IMR-90 (cell line): ENCODE results near the gene CHRNG. TPM values are rescaled to one million over a fixed set of nuclear protein-coding genes. Genes with fewer than 3 reads are reported as not detected.

Source experiments
- ATAC-seq: fragments of 200-7000 bp; cut with Tn5 transposase; 2 replicates; pipeline ENCODE4 v1.9.1; 2020; ENCODE audit warnings: low read depth, mild to moderate bottlenecking, moderate library complexity
- BruUV-seq: library from RNA; stranded (reverse); fragments of 400-500 nt; replicated peaks from 2 replicates; lab custom pipeline; 2021; lab: Mats Ljungman, UMichigan
- CTCF ChIA-PET: fragments of 300-600 bp; formaldehyde crosslinking; extraction: SDS; loops from one replicate; lab custom pipeline; 2021; ENCODE audit warnings: antibody characterized with exemption; lab: Yijun Ruan, JAX
- POLR2A ChIA-PET: fragments of 300-600 bp; sonication (Branson Sonifier 250); formaldehyde crosslinking; loops from one replicate; lab custom pipeline; 2022; ENCODE audit warnings: antibody characterized with exemption; ENCODE audit not compliant: unreplicated experiment; lab: Charles Lee
- DNase-seq: peaks from one replicate; pipeline ENCODE4 v3.0.0; 2013
- H2AFZ ChIP-seq: replicated peaks from 2 replicates; pipeline ENCODE3; 2013; ENCODE audit warnings: low read length, mild to moderate bottlenecking; ENCODE audit not compliant: poor library complexity
- H2AK5ac ChIP-seq: 2 replicates; pipeline ENCODE4 v1.6.1; 2013; ENCODE audit warnings: low read depth, low read length, inconsistent platforms
- H2AK9ac ChIP-seq: replicated peaks from 2 replicates; pipeline ENCODE3; 2013; ENCODE audit warnings: mild to moderate bottlenecking, low read depth, low read length, moderate library complexity; ENCODE audit not compliant: poor library complexity
- H2BK120ac ChIP-seq: 2 replicates; pipeline ENCODE4 v1.6.1; 2013; ENCODE audit warnings: low read depth, low read length, inconsistent platforms
- H2BK15ac ChIP-seq: 3 replicates; pipeline ENCODE4 v1.6.1; 2013; ENCODE audit warnings: low read depth, low read length, inconsistent platforms
- H2BK20ac ChIP-seq: 2 replicates; pipeline ENCODE4 v1.6.1; 2013; ENCODE audit warnings: low read depth, mild to moderate bottlenecking, inconsistent platforms, low read length, moderate library complexity
- H2BK5ac ChIP-seq: 2 replicates; pipeline ENCODE4 v1.6.1; 2013; ENCODE audit warnings: mild to moderate bottlenecking, low read depth, low read length, inconsistent platforms; ENCODE audit not compliant: poor library complexity, severe bottlenecking
- H3K14ac ChIP-seq: replicated peaks from 2 replicates; pipeline ENCODE4 v1.6.1; 2013; ENCODE audit warnings: low read depth, low read length, inconsistent platforms
- H3K18ac ChIP-seq: 2 replicates; pipeline ENCODE4 v1.6.1; 2013; ENCODE audit warnings: low read depth, low read length, control low read depth
- H3K23ac ChIP-seq: 2 replicates; pipeline ENCODE4 v1.6.1; 2013; ENCODE audit warnings: low read depth, low read length, inconsistent platforms
- H3K27ac ChIP-seq: 2 replicates; pipeline ENCODE4 v1.5.1; 2013; ENCODE audit warnings: mild to moderate bottlenecking, control low read depth, low read length; ENCODE audit not compliant: insufficient read depth
- H3K27me3 ChIP-seq: 2 replicates; pipeline ENCODE4 v1.6.1; 2013; ENCODE audit warnings: low read length; ENCODE audit not compliant: control insufficient read depth, insufficient read depth
- H3K36me3 ChIP-seq: 2 replicates; pipeline ENCODE4 v1.6.1; 2013; ENCODE audit warnings: low read length, mixed read lengths; ENCODE audit not compliant: control insufficient read depth, insufficient read depth
- H3K4ac ChIP-seq: 2 replicates; pipeline ENCODE4 v1.6.1; 2013; ENCODE audit warnings: low read depth, low read length, inconsistent platforms
- H3K4me1 ChIP-seq: 2 replicates; pipeline ENCODE4 v1.6.1; 2013; ENCODE audit warnings: low read length, mixed read lengths; ENCODE audit not compliant: control insufficient read depth, insufficient read depth
- H3K4me2 ChIP-seq: 2 replicates; pipeline ENCODE4 v1.6.1; 2013; ENCODE audit warnings: low read depth, mild to moderate bottlenecking, control low read depth, low read length, moderate library complexity
- H3K4me3 ChIP-seq: 2 replicates; pipeline ENCODE4 v1.5.1; 2013; ENCODE audit warnings: low read depth, mild to moderate bottlenecking, control low read depth, low read length, moderate library complexity; ENCODE audit not compliant: insufficient read depth
- H3K56ac ChIP-seq: 2 replicates; pipeline ENCODE4 v1.6.1; 2013; ENCODE audit warnings: low read length, inconsistent platforms; ENCODE audit not compliant: insufficient read depth; ENCODE audit errors: extremely low read depth
- H3K79me1 ChIP-seq, 2 experiments: 2 replicates each; pipeline ENCODE4 v1.6.1; 2013; ENCODE audit warnings: low read length in 2 of 2, inconsistent platforms in 1 of 2, low read depth in 1 of 2
- H3K9ac ChIP-seq: 2 replicates; pipeline ENCODE4 v1.6.1; 2013; ENCODE audit warnings: low read depth, low read length, control low read depth
- H3K9me1 ChIP-seq: 2 replicates; pipeline ENCODE4 v1.6.1; 2013; ENCODE audit warnings: low read length, inconsistent platforms; ENCODE audit not compliant: insufficient read depth
- H3K9me3 ChIP-seq: 2 replicates; pipeline ENCODE4 v1.6.1; 2013; ENCODE audit warnings: low read length; ENCODE audit not compliant: control insufficient read depth, insufficient read depth
- H4K20me1 ChIP-seq: 2 replicates; pipeline ENCODE4 v1.6.1; 2013; ENCODE audit warnings: low read length, inconsistent platforms; ENCODE audit not compliant: insufficient read depth
- H4K5ac ChIP-seq: 2 replicates; pipeline ENCODE4 v1.6.1; 2013; ENCODE audit warnings: mild to moderate bottlenecking, low read depth, low read length, control low read depth
- H4K8ac ChIP-seq, 2 experiments: 2 replicates each; pipeline ENCODE4 v1.6.1; 2013; ENCODE audit warnings: low read depth in 2 of 2, low read length in 2 of 2, control low read depth in 1 of 2, inconsistent platforms in 1 of 2
- H4K91ac ChIP-seq: 2 replicates; pipeline ENCODE4 v1.6.1; 2013; ENCODE audit warnings: low read depth, low read length, inconsistent platforms; ENCODE audit not compliant: insufficient read depth
- MAZ ChIP-seq: IDR thresholded peaks from 2 replicates; pipeline ENCODE4 v1.6.1; 2012; ENCODE audit warnings: low read depth, mild to moderate bottlenecking, low read length, improper control_type of control experiment, moderate library complexity, borderline replicate concordance
- NFE2L2 ChIP-seq: fragments of 150-350 bp; IDR thresholded peaks from 2 replicates; pipeline ENCODE4 v1.6.1; 2016; ENCODE audit warnings: low read depth, mild to moderate bottlenecking, low read length
- WGBS, 2 experiments: methylation state at CpG; one replicate each; pipeline versions ENCODE4 v1.1.5 to v1.1.7; 2013; ENCODE audit warnings: missing lambda C conversion rate in 2 of 2; ENCODE audit not compliant: insufficient read length in 1 of 2; ENCODE audit errors: extremely low coverage in 2 of 2; 5-methylcytosine and 5-hydroxymethylcytosine counted together
- dilution Hi-C: fragments of 300-500 bp; cut with HindIII; formaldehyde crosslinking; loops from one replicate; pipeline ENCODE4 v1.14.3; 2018; ENCODE audit warnings: low sequenced_read_pairs; ENCODE audit not compliant: unreplicated experiment
- in situ Hi-C: fragments of 300-500 bp; cut with MboI; formaldehyde crosslinking; loops from 3 replicates; pipeline ENCODE4 v1.14.3; 2019; ENCODE audit warnings: low sequenced_read_pairs, inconsistent platforms, mixed read lengths
- intact Hi-C: fragments of 100-400 bp; cut with micrococcal nuclease; formaldehyde crosslinking; loops from 2 replicates; pipeline ENCODE4 v1.10.0; 2022
- polyA plus RNA-seq, 3 experiments: library from polyadenylated mRNA; depleted of rRNA; stranded (reverse); fragments of >200 nt; gene quantifications; 2 replicates each; pipeline ENCODE4 v1.2.3, GENCODE V29; 2012; ENCODE audit warnings: low replicate concordance in 1 of 3
- total RNA-seq: library from RNA; depleted of rRNA; stranded (reverse); fragments of >200 nt; gene quantifications from 2 replicates; pipeline ENCODE4 v1.2.3, GENCODE V29; 2012

The CHRNG gene
- total and polyA plus RNA-seq, 2 of the 4 experiments (the other 2 are of a cell fraction), result not detected

GRCh38 chr2:232502911-232503808 is 36.3 kb upstream of the CHRNG start:
- Histone ChIP-seq H3K9ac (no peak overlapping the region), H3K27me3 (peaks cover 73% of the 10 kb centered on the region), H2AFZ (peak overlapping the region; percentile 51), H3K9me1 (no peaks in the 10 kb centered on the region), H3K4me3 (no peak overlapping the region; the same call in 1 of the 2 replicates), H3K27ac (no peak overlapping the region), H2AK5ac (no peak overlapping the region), H3K4me1 (no peaks in the 10 kb centered on the region), H3K9me3 (no peaks in the 10 kb centered on the region), H3K56ac (no peak overlapping the region), H2BK5ac (no peak overlapping the region), H2BK20ac (no peak overlapping the region), H4K5ac (no peak overlapping the region), H2BK120ac (no peak overlapping the region), H2AK9ac (peak overlapping the region; percentile 55), H4K8ac (no peak overlapping the region), H3K4ac (no peak overlapping the region), H3K23ac (no peak overlapping the region), H3K14ac (no peak overlapping the region), H3K4me2 (peak overlapping the region; percentile 37; the same call in 1 of the 2 replicates), H4K91ac (no peak overlapping the region), H3K18ac (no peak overlapping the region), H2BK15ac (no peak overlapping the region), H3K79me1 (no peaks in the 10 kb centered on the region), H4K20me1 (no peaks in the 10 kb centered on the region), H3K36me3 (no peaks in the 10 kb centered on the region)
- no TSS peak for BruUV-seq
- 2% methylated on average over 20 of the region's 75 CpGs; no CpG with 5 or more reads in 1 of the 2 experiments for WGBS, 2 experiments
- POLR2A ChIA-PET, result no interaction called here
- CTCF ChIA-PET, result no interaction called here
- in situ Hi-C loops, result no loop called here
- ATAC-seq (peak; percentile 41), DNase-seq (peak; percentile 45)
- dilution Hi-C loops, result no loop called here
- TF ChIP-seq NFE2L2 (no peak), MAZ (0 out of 2 replicates have a peak, but pooled peaks have one; percentile 16)
- intact Hi-C loops, result loop anchor here (10.0 kb wide), 1 partner anchor 598 kb away; no protein-coding TSS in a partner anchor
